HEK293 (cell line): Measurements from ENCODE around the gene TRIM47.

Experiments used
- CTCF ChIA-PET: fragments of 350-600 bp; formaldehyde crosslinking; extraction: SDS; loops from one replicate; lab custom pipeline; 2021; ENCODE audit warnings: antibody characterized with exemption; lab: Yijun Ruan, JAX
- POLR2A ChIA-PET: fragments of 300-600 bp; formaldehyde crosslinking; extraction: SDS; loops from one replicate; lab custom pipeline; 2020; ENCODE audit warnings: antibody characterized with exemption, inconsistent platforms; lab: Yijun Ruan, JAX
- H3K27ac ChIP-seq: fragments of 200-500 bp; sonication (Bioruptor generic); 2 replicates; pipeline ENCODE4 v1.5.1; 2014; ENCODE audit warnings: low read depth, low read length, control low read depth, inconsistent platforms; ENCODE audit errors: extremely low read depth
- H3K36me3 ChIP-seq, 2 experiments: fragments of 200-500 bp in 1 of 2; sonication (Bioruptor generic) in 1 of 2; 1 replicate in 1 of 2; 2 replicates in 1 of 2; pipeline ENCODE4 v1.5.1; 2014 to 2017; ENCODE audit warnings: inconsistent platforms in 2 of 2, low read length in 2 of 2; ENCODE audit not compliant: control insufficient read depth in 2 of 2, insufficient read depth in 1 of 2
- H3K4me1 ChIP-seq: fragments of 200-500 bp; sonication (Bioruptor generic); 2 replicates; pipeline ENCODE4 v1.5.1; 2014; ENCODE audit warnings: mild to moderate bottlenecking, low read length, inconsistent platforms; ENCODE audit not compliant: control insufficient read depth, insufficient read depth
- H3K4me3 ChIP-seq: 2 replicates; pipeline ENCODE4 v1.5.1; 2011; ENCODE audit warnings: low read depth, mild to moderate bottlenecking, control low read depth, low read length, moderate library complexity
- H3K9me3 ChIP-seq: fragments of 200-500 bp; sonication (Bioruptor generic); 2 replicates; pipeline ENCODE4 v1.5.1; 2014; ENCODE audit warnings: low read depth, low read length, inconsistent platforms; ENCODE audit not compliant: control insufficient read depth, insufficient read depth
- ATF2 ChIP-seq: fragments of 450-650 bp; formaldehyde crosslinking; IDR thresholded peaks from 2 replicates; pipeline ENCODE4 v1.5.1; 2016; ENCODE audit warnings: missing biosample characterization, missing genetic modification characterization, low read depth
- EGR2 ChIP-seq: fragments of 450-650 bp; formaldehyde crosslinking; IDR thresholded peaks from 2 replicates; pipeline ENCODE4 v1.5.1; 2016; ENCODE audit warnings: low read depth, missing biosample characterization, missing genetic modification characterization
- MEIS1 ChIP-seq: sonication (generic); formaldehyde crosslinking; IDR thresholded peaks from 2 replicates; pipeline ENCODE4 v1.8.1; 2022; ENCODE audit warnings: missing genetic modification reagents, mild to moderate bottlenecking, borderline replicate concordance
- PRDM10 ChIP-seq: fragments of 450-650 bp; formaldehyde crosslinking; IDR thresholded peaks from 2 replicates; pipeline ENCODE4 v1.5.1; 2016; ENCODE audit warnings: missing biosample characterization, missing genetic modification characterization
- ZFHX2 ChIP-seq: fragments of 450-650 bp; formaldehyde crosslinking; conservative IDR thresholded peaks from 2 replicates; pipeline ENCODE4 v1.5.1; 2016; ENCODE audit warnings: missing biosample characterization, missing genetic modification characterization
- ZFP69B ChIP-seq: fragments of 450-650 bp; formaldehyde crosslinking; IDR thresholded peaks from 2 replicates; pipeline ENCODE4 v1.5.1; 2016; ENCODE audit warnings: missing biosample characterization, missing genetic modification characterization
- ZIC2 ChIP-seq: fragments of 450-650 bp; formaldehyde crosslinking; IDR thresholded peaks from 2 replicates; pipeline ENCODE4 v1.5.1; 2016; ENCODE audit warnings: missing biosample characterization, missing genetic modification characterization
- ZNF10 ChIP-seq: fragments of 450-650 bp; formaldehyde crosslinking; IDR thresholded peaks from 2 replicates; pipeline ENCODE4 v1.5.1; 2017; ENCODE audit warnings: missing biosample characterization, missing genetic modification characterization
- ZNF112 ChIP-seq: fragments of 450-650 bp; formaldehyde crosslinking; IDR thresholded peaks from 2 replicates; pipeline ENCODE4 v1.5.0; 2017; ENCODE audit warnings: missing biosample characterization, missing genetic modification characterization
- ZNF114 ChIP-seq: fragments of 450-650 bp; formaldehyde crosslinking; IDR thresholded peaks from 2 replicates; pipeline ENCODE4 v1.5.0; 2017; ENCODE audit warnings: missing biosample characterization, missing genetic modification characterization
- ZNF19 ChIP-seq: fragments of 450-650 bp; formaldehyde crosslinking; IDR thresholded peaks from 2 replicates; pipeline ENCODE4; 2016; ENCODE audit warnings: missing biosample characterization, missing genetic modification characterization, low read depth
- ZNF274 ChIP-seq, 2 experiments: fragments of 200-500 bp in 1 of 2; fragments of 450-650 bp in 1 of 2; sonication (Bioruptor generic) in 1 of 2; formaldehyde crosslinking in 1 of 2; IDR thresholded peaks; 2 replicates each; pipeline versions ENCODE4 v1.5.1 to v1.6.1; 2014 to 2016; ENCODE audit warnings: borderline replicate concordance in 1 of 2, inconsistent platforms in 1 of 2, low read length in 1 of 2, missing biosample characterization in 1 of 2, missing genetic modification characterization in 1 of 2
- ZNF48 ChIP-seq: fragments of 450-650 bp; formaldehyde crosslinking; IDR thresholded peaks from 2 replicates; pipeline ENCODE4 v1.5.1; 2016; ENCODE audit warnings: missing biosample characterization, missing genetic modification characterization
- ZNF624 ChIP-seq: fragments of 450-650 bp; formaldehyde crosslinking; IDR thresholded peaks from 2 replicates; pipeline ENCODE4 v1.5.1; 2017; ENCODE audit warnings: missing biosample characterization, missing genetic modification characterization
- ZNF707 ChIP-seq: fragments of 450-650 bp; formaldehyde crosslinking; IDR thresholded peaks from 2 replicates; pipeline ENCODE4 v1.5.1; 2016; ENCODE audit warnings: missing biosample characterization, missing genetic modification characterization
- ZNF747 ChIP-seq: fragments of 450-650 bp; formaldehyde crosslinking; IDR thresholded peaks from 2 replicates; pipeline ENCODE4 v1.5.1; 2016; ENCODE audit warnings: missing biosample characterization, missing genetic modification characterization
- ZNF777 ChIP-seq: fragments of 450-650 bp; formaldehyde crosslinking; IDR thresholded peaks from 2 replicates; pipeline ENCODE4 v1.5.1; 2017; ENCODE audit warnings: missing biosample characterization, missing genetic modification characterization, borderline replicate concordance
- ZNF792 ChIP-seq: fragments of 450-650 bp; formaldehyde crosslinking; IDR thresholded peaks from 2 replicates; pipeline ENCODE4 v1.5.1; 2016; ENCODE audit warnings: missing biosample characterization, missing genetic modification characterization
- TF ChIP-seq, protein P1 (sequence below): fragments of 450-650 bp; formaldehyde crosslinking; IDR thresholded peaks from 2 replicates; pipeline ENCODE4 v1.5.1; 2016; ENCODE audit warnings: missing biosample characterization, missing genetic modification characterization
- TF ChIP-seq, protein P2 (sequence below): fragments of 450-650 bp; formaldehyde crosslinking; IDR thresholded peaks from 2 replicates; pipeline ENCODE4 v1.5.1; 2016; ENCODE audit warnings: missing biosample characterization, missing genetic modification characterization
- TF ChIP-seq, protein P3 (sequence below): fragments of 450-650 bp; formaldehyde crosslinking; IDR thresholded peaks from 2 replicates; pipeline ENCODE4 v1.5.1; 2016; ENCODE audit warnings: missing biosample characterization, missing genetic modification characterization, borderline replicate concordance

The TRIM47 gene

DNA sequence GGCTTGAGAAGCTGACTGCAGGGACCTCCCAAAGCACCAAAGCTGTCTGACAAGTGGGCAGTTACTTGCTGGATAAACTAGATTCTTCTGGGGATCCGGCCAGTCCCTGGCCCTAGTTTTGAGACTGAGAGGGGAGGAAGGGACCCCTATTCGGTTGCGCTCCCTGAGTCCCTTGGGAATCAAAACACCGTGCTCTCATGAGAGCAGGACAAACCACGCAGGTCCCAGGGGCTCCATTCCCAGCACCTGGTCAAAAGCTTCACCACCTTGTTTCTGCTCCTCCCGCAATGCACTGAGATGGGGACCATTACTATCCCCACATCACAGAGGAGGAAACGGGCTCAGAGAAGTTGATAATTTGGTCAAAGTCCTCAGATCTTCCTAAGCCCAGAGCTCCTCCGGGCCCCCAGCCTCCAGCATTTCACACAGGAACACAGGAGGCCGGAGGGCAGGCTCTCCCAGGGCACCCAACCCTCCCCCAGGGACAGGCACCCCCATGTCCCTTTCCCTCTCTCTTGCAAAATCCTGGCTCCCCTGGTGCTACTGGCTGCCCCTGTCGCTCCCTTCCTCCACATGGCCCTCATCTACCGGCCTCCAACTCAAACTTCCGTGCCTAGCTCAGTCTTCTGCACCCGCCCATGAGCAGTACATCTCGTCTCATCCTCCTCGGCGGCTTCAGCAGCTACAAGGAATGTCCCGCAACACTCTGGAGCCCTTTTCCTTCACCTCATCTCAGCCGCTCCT lies 15.1 kb upstream of the TRIM47 start:
- CTCF ChIA-PET, result interaction anchor here (0.6 to 1.9 kb wide), 7 partner anchors 12 to 133 kb away, joined by 3 to 8 read pairs (median 3); partner anchors contain the start of genes CDK3 and MRPL38
- peaks cover 10% of the 10 kb centered on the region for H3K4me1 ChIP-seq

GRCh38 chr17:75892556-75893224 lies 14.3 kb upstream of the TRIM47 start:
- Histone ChIP-seq H3K4me3 (no peak overlapping the region), H3K4me1 (peaks cover 10% of the 10 kb centered on the region), H3K27ac (no peak overlapping the region), H3K9me3 (no peaks in the 10 kb centered on the region), H3K36me3 (peaks cover 11 to 40% of the 10 kb centered on the region in 2 experiments; a peak in 2 of 3 replicates)
- no peak for TF ChIP-seq PRDM10 (tag by site-specific recombination)
- peak; percentile 62; the same call in 1 of the 2 replicates for TF ChIP-seq ZFP69B (tag by site-specific recombination)
- TF ChIP-seq EGR2 (tag by site-specific recombination), result no peak
- peak; percentile 61; the same call in 1 of the 2 replicates for TF ChIP-seq ZIC2
- no peak for TF ChIP-seq ATF2 (tag by site-specific recombination)
- POLR2A ChIA-PET, result interaction anchor here (0.8 to 2.2 kb wide), 8 partner anchors 10 to 87 kb away, joined by 3 to 20 read pairs (median 3); partner anchors contain the start of genes TRIM47 and WBP2
- CTCF ChIA-PET, result interaction anchor here (0.6 to 1.9 kb wide), 4 partner anchors 12 to 409 kb away, joined by 3 to 8 read pairs (median 6); partner anchors contain the start of gene MRPL38

More for the DNA sequence above, 15.1 kb upstream of the TRIM47 start:
- no peaks in the 10 kb centered on the region for H3K9me3 ChIP-seq
- POLR2A ChIA-PET, result interaction anchor here (0.5 to 2.2 kb wide), 8 partner anchors 11 to 88 kb away, joined by 3 to 20 read pairs (median 4); partner anchors contain the start of gene WBP2
- no peak for TF ChIP-seq ZIC2
- no peak for TF ChIP-seq ZNF19 (tag by site-specific recombination)
- no peak for TF ChIP-seq ZNF114
- TF ChIP-seq ZNF792, result no peak
- TF ChIP-seq ZNF707, result no peak
- no peak for TF ChIP-seq ZNF274 (IDR thresholded peaks at IDR 0.05; ENCODE audit: low read length)
- no peak for TF ChIP-seq ZNF274 (tag by site-specific recombination; IDR thresholded peaks at IDR 0.05; ENCODE audit: borderline replicate concordance)
- no peak for TF ChIP-seq ZNF624
- TF ChIP-seq, protein P1, sequence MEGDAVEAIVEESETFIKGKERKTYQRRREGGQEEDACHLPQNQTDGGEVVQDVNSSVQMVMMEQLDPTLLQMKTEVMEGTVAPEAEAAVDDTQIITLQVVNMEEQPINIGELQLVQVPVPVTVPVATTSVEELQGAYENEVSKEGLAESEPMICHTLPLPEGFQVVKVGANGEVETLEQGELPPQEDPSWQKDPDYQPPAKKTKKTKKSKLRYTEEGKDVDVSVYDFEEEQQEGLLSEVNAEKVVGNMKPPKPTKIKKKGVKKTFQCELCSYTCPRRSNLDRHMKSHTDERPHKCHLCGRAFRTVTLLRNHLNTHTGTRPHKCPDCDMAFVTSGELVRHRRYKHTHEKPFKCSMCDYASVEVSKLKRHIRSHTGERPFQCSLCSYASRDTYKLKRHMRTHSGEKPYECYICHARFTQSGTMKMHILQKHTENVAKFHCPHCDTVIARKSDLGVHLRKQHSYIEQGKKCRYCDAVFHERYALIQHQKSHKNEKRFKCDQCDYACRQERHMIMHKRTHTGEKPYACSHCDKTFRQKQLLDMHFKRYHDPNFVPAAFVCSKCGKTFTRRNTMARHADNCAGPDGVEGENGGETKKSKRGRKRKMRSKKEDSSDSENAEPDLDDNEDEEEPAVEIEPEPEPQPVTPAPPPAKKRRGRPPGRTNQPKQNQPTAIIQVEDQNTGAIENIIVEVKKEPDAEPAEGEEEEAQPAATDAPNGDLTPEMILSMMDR, result no peak
- no peak for TF ChIP-seq MEIS1 (CRISPR knock-in tag)
- no peak for TF ChIP-seq ZFP69B (tag by site-specific recombination)
- TF ChIP-seq ZNF747 (tag by site-specific recombination), result no peak
- TF ChIP-seq ZNF10, result no peak
- no peak for TF ChIP-seq ZNF777
- no peak for TF ChIP-seq ZNF48
- no peak for TF ChIP-seq ZFHX2 (tag by site-specific recombination)
- TF ChIP-seq, protein P2, sequence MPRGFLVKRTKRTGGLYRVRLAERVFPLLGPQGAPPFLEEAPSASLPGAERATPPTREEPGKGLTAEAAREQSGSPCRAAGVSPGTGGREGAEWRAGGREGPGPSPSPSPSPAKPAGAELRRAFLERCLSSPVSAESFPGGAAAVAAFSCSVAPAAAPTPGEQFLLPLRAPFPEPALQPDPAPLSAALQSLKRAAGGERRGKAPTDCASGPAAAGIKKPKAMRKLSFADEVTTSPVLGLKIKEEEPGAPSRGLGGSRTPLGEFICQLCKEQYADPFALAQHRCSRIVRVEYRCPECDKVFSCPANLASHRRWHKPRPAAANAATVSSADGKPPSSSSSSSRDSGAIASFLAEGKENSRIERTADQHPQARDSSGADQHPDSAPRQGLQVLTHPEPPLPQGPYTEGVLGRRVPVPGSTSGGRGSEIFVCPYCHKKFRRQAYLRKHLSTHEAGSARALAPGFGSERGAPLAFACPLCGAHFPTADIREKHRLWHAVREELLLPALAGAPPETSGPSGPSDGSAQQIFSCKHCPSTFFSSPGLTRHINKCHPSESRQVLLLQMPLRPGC (tag by site-specific recombination), result no peak
- TF ChIP-seq ZNF112 (tag by site-specific recombination), result no peak
- TF ChIP-seq, protein P3, sequence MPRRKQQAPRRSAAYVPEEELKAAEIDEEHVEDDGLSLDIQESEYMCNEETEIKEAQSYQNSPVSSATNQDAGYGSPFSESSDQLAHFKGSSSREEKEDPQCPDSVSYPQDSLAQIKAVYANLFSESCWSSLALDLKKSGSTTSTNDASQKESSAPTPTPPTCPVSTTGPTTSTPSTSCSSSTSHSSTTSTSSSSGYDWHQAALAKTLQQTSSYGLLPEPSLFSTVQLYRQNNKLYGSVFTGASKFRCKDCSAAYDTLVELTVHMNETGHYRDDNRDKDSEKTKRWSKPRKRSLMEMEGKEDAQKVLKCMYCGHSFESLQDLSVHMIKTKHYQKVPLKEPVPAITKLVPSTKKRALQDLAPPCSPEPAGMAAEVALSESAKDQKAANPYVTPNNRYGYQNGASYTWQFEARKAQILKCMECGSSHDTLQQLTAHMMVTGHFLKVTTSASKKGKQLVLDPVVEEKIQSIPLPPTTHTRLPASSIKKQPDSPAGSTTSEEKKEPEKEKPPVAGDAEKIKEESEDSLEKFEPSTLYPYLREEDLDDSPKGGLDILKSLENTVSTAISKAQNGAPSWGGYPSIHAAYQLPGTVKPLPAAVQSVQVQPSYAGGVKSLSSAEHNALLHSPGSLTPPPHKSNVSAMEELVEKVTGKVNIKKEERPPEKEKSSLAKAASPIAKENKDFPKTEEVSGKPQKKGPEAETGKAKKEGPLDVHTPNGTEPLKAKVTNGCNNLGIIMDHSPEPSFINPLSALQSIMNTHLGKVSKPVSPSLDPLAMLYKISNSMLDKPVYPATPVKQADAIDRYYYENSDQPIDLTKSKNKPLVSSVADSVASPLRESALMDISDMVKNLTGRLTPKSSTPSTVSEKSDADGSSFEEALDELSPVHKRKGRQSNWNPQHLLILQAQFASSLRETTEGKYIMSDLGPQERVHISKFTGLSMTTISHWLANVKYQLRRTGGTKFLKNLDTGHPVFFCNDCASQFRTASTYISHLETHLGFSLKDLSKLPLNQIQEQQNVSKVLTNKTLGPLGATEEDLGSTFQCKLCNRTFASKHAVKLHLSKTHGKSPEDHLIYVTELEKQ, result no peak
- H3K27ac ChIP-seq, result no peak overlapping the region
- H3K4me3 ChIP-seq, result no peak overlapping the region
- H3K36me3 ChIP-seq, result peaks cover 13 to 48% of the 10 kb centered on the region in 2 experiments; a peak in 2 of 3 replicates
